Activated gamma-delta T cell treated with anti-CD3 and anti-CD28 coated beads, Interleukin-2, amount 50 U/mL, for 16 hours (primary cell): Measurements from ENCODE around the gene CLCNKA.
A peak's percentile ranks its signal among the peaks of the same experiment; 100 is the strongest.

Experiments
- DNase-seq: peaks from one replicate; pipeline ENCODE4 v3.0.0-alpha.2; 2020; ENCODE audit warnings: low read depth

CLCNKA gene

DNA sequence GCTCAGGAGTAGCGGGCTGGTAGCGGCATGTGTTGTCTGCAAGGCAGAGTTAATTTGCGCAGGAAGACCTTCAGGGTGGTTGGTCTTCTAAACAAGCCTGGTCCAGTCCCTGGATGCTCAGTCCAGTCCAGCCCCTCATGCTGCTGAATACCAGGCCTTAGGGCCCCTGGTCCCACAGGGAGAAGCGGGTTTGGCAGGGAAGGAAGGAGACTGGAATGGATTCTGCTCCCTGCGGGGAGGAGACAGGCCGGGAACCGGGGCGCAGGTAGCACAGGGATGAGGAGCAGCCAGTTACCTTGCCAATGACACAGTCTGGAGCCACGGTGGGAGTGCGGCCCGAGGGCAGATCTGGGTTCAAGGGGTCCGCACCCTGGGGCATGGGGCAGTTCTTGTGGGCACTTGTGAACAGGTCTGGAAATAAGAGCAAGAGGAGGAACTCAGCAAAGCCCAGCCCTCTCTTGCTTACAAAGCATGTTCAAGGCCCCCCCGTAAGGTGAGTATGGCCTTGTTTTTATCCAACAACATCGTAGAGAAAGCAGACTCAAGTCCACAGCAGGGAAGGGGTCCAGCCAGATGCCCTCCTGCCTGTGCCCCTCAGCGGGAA, 41.5 kb downstream of the CLCNKA start:
- DNase-seq: no peak

DNA sequence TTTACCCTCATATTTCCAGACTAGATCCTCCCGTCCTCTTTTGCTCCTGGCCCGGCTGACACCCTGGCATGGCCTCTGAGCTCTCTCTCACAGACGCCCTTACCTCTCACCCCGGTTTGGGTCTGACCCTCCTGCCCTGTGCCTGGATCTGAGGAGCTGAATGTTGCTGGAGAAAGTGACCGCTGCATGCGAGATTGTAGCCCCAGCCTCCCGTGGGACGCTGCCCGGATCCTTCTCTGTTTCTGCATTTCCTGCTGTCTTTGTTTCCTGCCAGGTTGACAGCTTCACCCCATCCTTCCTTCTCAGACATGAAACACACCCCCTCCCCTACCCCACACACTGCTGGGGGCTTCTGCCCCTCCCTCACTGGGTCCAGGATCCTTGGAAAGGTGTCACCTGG, 42.1 kb downstream of the CLCNKA start:
- DNase-seq: no peak

DNA sequence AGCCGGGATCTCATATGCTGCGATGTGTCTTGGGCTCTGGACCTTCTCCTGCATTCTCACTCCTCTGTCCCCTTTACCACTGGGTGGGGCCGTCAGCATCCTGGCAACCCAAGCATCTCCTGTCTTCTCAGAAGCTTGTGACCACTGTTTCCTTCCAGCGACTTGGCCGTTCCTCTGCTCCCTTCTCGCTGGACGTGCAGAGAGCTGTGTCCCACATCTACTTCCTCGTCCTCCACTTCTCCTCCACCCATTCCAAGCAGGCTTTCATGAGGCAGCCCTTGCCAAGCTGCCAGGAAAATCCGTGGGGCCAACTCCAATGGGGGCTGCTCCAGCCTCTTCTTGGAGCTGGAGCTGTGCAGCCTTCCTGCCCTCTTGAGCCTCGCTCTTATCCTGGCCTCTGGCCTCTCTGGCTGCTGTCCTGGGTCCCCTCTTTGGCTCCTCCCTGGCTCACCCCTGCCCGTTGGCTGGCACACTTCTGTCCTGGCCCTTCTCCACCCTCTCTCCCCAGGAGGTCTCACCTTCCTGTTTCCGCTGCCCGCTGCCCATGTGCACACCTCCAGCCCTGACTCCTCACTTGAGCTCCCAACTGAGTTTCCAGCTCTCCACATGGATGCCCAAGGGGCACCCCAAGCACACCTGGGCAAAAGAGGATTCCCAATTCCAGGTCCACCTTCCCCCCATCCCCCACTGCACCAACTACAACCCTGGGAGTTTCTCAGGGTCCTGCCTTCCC, 42.9 kb downstream of the CLCNKA start:
- no peak for DNase-seq

DNA sequence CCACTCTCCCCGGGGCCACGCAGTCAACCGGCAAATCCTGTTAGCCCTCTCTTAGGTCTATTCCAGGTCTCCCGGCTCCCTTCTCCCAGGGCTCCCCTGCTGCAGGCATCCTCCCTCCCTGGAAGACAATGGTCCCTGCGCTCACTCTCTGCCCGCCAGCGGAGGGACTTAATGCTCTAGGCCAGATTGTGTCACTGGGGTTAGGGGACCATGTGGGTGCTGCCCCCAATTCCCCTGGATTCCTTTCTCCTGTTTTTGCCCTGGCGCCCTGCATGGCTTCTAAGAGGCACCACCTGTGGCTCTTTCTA, 43.4 kb downstream of the CLCNKA start:
- no peak for DNase-seq

DNA sequence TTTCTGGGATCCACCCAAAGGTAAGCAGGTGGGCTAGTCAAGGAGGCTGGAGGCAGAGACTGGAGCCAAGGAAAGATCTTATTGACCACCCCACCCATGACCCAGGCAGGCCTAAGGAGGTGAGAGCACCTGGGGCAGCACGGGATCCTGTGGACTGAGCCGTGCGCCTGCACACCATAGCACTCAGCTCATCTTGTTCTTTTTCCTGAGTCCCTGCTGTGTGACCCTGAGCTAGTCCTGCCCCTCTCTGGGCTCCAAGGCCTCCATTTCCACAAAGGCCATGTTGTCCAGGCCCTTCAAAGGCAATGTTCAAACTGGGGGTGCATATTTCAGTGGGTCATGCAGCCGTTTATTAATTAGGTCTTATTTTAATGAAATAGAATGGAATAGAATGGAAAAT, 44.4 kb downstream of the CLCNKA start:
- DNase-seq: no peak

DNA sequence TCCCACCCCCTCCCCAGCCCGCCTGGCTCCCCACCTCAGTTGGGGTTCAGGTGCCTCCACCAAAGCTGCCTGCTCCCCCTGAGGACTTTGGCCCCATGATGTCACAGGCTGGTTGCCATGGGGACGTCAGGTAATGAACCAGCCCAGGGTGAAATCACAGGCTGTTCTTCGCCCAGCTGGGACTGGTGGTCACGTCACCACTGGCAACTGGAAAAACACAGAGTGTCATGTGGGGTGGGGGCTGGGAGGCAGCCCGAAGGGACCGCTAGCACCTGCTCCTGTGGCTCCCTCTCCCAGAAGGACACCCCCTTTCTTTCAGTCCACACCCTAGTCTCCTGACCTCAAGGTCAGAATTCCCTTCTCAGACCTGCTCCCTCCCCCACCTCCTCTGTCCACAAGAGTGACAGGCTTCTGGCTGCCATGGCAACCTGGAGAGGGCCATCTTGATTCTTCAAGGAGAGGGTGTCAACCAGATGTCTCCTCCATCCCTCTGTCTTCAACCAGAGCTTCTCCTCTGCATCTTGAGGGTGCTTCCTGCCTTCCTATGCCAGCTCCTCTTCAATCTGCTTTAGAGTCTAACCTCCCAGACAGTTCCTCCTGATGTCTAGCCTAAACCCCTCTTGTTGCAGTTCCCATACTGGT, 45.4 kb downstream of the CLCNKA start:
- DNase-seq: no peak

DNA sequence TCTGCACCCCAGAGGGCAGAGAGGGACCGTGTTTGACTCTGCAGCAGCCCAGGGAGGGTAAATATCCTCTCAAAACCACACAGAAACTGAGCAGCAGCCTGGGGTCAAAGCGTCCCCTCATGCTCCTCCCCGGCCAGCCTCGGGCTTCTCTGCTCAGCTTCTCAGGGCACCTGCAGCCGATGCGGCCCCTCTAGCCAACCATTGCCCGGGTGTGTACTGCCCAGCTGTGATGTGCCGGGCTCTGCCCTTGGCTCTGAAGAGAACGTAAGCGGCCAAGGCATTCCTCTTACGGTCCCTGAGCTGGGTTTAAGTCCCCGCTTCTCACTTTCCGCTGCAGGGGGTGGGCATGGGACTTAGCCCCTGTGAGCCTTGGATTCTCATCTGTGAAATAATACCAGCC, 46.1 kb downstream of the CLCNKA start:
- DNase-seq: no peak

DNA sequence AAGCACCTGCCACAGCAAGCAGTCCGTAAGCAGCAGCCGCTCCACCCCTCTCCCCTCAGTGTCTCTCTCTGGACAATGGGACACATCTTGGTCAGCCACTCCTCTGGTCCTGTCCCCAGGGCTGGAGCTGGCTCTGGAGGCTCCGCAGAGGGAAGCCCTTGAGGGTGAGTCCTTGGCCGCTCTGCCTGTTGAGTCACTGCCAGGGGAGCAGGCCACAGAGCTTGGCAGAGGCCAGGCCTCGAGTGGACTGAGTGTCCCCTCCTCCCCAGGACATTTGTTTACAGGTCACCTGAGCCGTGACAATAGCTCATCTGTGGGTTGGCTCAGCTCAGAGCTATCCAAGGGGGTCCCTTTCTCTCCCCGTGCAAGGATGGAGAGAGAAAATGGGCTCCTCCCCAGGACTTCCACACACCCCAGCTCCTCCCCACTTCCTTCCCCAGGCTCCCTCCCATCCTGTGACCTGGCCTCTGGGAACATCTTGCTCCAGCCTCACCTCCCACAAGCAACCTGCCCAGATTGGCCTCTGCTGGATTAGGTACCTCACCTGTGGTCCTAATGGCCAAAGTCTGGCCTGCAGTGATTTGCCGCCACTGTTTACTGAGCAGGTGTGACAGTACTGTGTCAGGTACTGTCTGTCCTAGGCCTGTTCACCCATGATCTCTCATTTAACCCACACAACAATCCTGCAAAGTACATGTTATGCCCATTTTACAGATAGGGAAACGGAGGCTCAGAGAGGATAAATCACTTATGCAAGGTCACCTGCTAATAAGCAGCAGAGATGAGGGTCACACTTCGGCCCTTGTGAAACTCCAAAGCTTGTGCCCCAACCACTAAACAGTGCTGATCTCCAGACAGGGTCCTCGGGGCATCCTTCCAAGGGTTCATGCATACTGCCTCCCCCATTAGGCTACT, 46.8 kb downstream of the CLCNKA start:
- no peak for DNase-seq

DNA sequence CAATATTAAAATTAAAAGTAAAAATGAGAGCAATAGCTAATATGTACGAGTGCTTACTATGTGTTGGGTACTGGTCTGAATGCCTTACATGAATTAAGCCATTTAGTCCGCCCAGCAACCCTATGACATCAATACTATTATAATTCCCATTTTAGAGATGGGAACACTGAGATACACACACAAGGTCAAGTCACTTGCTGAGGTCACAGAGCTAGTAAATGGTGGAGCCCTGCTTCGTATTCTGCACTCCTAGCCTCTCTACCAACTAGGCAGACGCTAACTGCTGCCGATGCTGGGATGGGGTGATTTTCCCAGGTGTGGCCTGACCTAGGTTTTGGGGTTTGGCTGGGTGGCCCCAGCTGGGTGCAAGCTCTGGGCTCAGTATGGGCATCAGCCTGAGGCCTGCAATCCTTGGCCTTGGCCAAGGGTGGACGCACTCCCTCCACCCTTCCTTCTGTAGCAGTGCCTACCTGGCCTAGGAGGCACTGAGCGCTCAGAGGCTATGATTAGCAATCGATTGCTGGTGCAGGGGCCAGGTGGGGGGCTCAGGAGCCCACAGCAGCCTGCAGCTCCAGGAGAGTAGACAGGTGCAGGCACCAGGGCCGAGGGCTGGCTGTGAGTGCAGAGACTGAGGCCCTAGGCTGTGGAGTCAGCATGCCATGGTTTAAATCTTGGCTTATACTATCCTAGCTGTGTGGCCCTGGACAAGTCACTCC, 49.0 kb downstream of the CLCNKA start:
- no peak for DNase-seq

DNA sequence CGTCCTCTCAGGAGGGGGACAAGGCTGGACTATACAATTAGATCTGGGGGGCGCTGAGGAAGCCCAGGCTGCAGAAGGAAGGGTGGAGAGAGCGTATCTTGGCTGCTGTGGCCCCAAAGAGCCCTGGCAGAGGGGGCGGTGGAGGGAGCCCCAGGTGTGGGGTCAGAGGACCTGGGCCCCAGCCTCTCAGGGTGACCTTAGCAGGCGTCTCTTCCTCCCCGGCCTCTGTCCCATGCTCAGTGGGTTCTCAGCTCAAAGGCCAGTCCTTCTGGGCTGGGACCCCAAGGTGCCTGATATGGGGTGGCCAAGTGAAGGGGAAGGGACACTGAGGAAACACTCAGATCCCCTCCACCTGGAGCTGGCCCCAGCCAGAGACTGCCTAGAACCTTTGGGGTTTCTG, 49.8 kb downstream of the CLCNKA start:
- DNase-seq: no peak

DNA sequence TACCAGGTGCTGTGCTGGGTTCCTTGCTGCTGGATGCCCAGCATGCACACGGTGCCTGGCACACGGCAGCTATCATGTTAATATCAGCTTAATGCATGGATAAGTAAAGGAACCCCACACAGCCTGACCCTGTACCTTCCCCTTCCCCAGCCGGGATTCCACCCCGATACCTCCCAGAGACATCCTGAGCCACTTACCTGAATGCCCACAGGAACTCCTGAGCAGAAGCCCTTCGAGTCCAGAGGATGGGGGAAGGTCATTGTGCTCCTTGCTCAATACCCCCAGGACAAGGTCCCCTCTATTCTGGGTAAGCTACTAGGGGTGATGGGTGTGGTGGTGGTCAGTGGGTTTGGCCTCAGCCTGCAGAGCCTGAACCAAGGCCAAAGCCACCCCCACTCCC, 50.3 kb downstream of the CLCNKA start:
- DNase-seq: no peak

DNA sequence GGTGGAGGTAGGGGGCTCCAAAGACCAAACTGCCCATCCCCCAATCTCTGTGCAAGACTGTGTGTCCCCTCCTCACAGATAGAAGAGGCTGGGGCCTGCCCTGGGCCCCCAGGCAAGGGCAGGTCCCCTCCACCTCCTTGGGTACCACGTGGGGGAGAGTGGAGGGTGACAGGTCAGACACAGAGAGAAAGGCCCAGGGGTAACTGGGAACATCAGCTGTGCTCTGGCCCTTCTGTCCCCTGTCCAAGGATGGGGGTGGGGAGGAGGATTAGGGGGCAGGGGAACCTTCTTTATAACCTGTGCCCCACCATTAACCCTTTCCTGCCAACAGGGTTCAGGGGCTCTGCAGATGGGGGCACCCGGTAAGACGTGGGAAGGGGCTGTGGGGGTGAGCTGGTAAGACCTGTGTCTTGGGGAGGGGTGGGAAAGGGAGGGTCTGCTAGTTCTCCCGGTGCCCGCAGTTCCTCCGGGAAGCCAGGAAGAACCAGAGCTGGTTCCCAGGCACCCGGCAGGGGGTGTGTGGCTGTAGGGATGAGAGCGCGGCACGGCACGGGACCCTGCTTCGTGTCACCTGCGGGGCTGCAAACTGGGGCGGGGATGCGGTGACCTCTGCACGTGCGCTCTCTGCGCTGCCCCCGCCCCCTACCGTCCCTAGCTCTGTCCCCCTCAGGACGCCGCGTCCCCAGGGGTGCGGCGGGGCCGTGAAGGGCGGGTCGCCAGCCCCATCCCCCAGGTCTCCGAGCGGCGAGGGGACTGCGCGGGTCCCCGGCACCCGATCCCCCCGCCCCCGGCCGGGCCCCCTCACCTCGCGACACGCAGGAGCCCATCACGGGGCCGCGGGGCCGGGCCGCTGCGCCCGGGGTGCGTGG, 51.0 kb downstream of the CLCNKA start:
- DNase-seq: no peak

DNA sequence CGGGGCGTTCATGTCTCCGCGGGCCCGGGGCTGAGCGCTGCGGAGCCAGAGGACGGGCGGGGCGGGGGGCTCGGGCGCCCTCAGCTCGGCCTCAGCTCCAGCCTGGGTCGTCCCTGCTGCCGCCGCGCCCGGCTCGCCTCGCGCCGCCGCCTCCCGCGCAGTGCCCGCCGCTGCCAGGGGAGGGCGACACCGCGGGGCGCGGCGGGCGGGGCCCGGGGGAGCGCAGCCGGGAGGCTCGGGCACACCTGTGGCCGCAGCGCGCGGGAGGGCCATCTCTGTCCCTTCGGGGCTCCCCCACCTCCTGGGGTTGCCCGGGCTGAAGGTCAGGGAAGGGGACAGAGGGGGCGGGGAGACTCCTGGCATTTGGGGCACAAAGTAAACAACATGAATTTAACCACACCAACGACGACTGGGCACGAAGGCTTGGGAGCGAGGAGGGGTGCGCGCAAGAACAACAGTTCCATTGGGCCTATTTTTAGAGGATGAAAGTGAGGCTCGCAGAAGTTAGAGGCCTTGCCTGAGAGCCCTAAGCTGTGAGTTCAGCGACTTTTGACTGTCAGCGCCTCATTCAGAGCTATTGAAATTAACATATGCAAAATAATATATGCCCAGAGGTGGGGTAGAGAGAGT, 51.8 kb downstream of the CLCNKA start, which contains the start of gene FAM131C:
FAM131C (minus strand) TSS at position 162 of the 630 bp plus-strand sequence. CDS start 209 bp downstream, outside the sequence.
- DNase-seq: peak; percentile 12

DNA sequence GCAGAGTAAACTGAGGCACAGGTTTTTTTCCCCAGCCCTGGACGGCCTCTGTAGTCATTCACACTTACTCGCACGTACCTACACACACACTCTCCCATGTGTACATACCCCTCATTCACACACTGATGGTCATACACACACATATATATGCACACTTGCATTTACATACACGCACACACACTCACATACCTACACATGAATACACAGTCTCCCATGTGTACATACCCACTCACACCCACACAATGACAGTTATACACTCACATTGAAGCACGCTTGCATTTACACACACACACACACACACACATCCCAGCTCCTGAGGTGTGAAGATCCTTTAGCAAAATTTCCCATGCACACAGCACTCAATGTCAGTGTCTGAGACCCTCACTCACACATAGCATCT, 52.4 kb downstream of the CLCNKA start:
- DNase-seq: no peak

DNA sequence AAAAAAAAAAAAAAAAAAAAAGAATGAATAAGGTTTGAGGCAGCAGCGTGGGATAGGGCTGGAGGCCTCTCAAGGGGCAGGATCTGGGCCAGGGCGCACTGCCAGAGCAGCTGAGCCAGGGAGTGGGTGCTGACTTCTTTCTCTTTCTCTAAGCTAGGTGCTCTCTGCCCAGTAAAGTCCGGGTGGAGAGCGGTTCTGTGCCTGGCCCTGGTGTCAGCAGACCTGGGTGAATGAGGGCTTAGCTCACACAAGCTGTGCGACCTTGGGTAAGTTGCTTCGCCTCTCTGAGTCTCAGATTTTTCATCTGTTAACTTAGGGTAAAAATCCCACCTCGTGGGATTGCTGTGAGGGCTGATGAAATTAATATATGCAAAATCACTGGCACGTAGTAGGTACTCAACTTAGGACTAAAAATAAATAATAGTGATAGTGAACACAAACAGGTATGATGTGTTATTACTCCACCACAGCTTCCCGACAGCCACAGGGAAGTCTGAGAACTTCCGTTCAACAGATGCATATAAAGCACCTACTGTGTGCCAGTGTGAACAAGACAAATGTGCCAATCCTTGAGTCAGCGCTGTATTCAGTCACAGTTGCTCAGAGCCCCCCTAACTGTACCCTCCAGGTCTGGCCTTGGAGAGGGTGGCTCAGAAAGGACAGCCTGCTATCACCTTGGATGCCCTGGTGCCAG, 53.6 kb downstream of the CLCNKA start:
- DNase-seq: no peak

DNA sequence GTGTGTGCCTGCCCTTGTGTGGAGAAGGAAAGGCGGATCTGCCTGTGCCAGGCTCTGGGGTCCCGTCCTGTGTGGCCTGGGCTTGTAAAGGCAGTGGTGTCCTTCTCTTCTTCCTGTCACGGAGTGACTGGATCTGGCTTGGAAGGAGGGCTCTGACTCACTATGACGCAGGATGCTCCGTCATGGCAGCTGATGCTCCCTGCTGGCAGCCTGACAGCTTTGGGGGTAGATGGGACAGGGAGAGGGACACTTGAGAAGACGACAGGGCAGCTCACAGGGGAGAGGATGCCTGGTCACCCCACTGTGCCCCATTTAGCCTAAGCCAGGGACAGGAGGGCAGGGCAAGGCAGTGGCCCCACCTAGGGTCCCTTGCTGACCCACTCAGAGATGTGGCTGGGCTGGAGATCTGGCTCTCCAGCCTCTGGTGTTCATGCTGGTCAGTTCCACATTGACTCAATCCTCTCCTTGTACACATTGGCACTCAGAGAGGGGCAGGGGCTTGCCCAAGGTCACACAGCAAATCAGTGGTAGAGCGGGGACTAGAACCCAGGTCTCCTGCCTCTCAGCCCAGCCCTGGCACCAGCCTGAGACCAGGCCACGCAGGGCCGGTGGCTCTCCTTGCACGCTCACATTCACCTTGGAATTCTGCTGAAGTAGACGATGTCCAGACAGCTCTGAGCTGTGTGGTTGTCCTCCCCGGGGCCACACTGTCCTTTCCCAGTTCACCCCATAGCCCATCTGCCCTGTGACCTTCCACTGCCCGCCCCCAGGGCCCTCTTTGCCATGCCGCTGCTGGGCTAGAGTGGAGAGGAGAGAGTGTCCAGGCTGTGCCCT, 54.4 kb downstream of the CLCNKA start:
- no peak for DNase-seq

DNA sequence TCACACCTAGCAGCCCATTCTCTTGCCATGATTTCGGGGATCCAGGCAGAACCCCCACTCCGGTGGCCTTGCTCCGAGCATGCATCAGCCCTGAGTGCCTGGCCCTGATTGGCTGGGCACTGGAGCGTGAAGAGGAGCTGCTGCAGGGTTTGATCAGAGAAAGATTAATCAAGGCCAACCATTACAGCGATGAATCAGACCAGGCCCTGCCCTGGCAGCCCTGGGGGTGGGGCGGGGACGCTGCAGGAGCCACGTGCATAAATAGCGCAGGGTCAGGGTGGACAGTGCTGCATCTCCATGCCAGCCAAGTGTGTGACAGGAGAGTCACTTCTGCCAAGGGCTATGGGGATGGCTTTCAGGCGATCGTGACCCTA, 55.0 kb downstream of the CLCNKA start:
- no peak for DNase-seq

DNA sequence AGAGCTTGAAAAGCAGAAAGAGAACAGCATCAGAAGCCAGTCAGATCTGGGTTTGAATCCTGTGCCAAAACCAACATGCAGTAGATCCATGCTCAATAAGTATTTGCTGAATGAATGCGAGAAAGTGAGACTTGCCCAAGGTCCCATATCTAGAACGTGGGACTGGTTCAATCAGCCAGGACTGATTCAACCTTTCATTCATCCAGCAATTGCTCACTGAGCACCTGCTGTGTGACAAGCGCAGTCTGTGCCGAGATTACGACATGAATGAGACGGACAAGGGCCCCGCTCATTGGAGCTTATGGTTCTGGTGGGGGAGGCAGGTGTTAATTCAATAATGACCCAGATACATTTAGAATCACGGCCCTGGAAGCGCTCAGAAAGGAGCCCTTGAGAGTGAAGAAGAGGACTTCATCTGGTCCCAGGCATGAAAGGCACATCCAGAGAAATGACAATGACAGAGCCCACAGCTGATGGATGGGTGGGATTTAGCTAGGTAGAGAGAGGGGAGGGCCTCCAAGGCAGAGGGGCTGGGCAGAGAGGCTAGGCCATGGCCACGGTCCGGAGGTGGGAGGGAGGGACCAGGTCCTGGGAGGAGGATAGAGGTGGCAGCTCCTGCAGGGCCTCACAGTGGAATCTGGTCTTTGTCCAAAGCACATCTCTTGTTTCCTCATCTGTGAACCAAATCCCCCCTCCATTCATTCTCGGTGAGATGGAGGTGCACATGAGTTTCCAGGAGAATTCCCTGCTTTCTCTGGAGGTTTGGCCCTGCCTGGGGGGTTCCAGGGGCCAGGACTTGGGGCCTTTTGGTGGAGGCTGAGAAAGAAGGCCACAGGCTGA, 55.8 kb downstream of the CLCNKA start:
- DNase-seq: no peak
